H1 (cell line): ENCODE measurements around the gene TNS1.

Experiments used
- EP300 ChIP-seq, 2 experiments: IDR thresholded peaks; 1 replicate in 1 of 2; 2 replicates in 1 of 2; pipeline ENCODE4 v1.6.1; 2011 to 2012; ENCODE audit warnings: low read depth in 2 of 2, low read length in 2 of 2, mild to moderate bottlenecking in 2 of 2, borderline replicate concordance in 1 of 2, inconsistent platforms in 1 of 2, moderate library complexity in 1 of 2
- POLR2AphosphoS5 ChIP-seq: IDR thresholded peaks from 2 replicates; pipeline ENCODE4 v1.6.1; 2011; ENCODE audit warnings: low read depth, low read length
- RAD21 ChIP-seq, 2 experiments: IDR thresholded peaks in 1 of 2; conservative IDR thresholded peaks in 1 of 2; 2 replicates each; pipeline ENCODE4 v1.6.1; 2011; ENCODE audit warnings: low read depth in 2 of 2, low read length in 2 of 2, improper control_type of control experiment in 1 of 2, inconsistent platforms in 1 of 2, mild to moderate bottlenecking in 1 of 2, moderate library complexity in 1 of 2
- SRF ChIP-seq: IDR thresholded peaks from 2 replicates; pipeline ENCODE4 v1.6.1; 2011; ENCODE audit warnings: mild to moderate bottlenecking, low read depth, low read length, moderate library complexity
- SUZ12 ChIP-seq: fragments of 200-600 bp; sonication (generic); IDR thresholded peaks from 2 replicates; pipeline ENCODE4 v1.6.1; 2012; ENCODE audit warnings: mild to moderate bottlenecking, inconsistent platforms, low read length, moderate library complexity, mixed read lengths
- TEAD4 ChIP-seq: IDR thresholded peaks from 2 replicates; pipeline ENCODE4 v1.6.1; 2012; ENCODE audit warnings: low read depth, low read length, inconsistent platforms, mixed read lengths
- TF ChIP-seq, protein P1 (sequence below), 3 experiments: IDR thresholded peaks; 1 replicate in 2 of 3; 2 replicates in 1 of 3; pipeline versions ENCODE4 v1.5.1 to v1.6.1; 2011; ENCODE audit warnings: low read length in 3 of 3, mild to moderate bottlenecking in 3 of 3, inconsistent platforms in 2 of 3, low read depth in 1 of 3, moderate library complexity in 1 of 3; ENCODE audit not compliant: insufficient read depth in 1 of 3; ENCODE audit errors: control extremely low read depth in 1 of 3
- TF ChIP-seq, protein P2 (sequence below): IDR thresholded peaks from 2 replicates; pipeline ENCODE4 v1.6.1; 2012; ENCODE audit warnings: inconsistent platforms

DNA sequence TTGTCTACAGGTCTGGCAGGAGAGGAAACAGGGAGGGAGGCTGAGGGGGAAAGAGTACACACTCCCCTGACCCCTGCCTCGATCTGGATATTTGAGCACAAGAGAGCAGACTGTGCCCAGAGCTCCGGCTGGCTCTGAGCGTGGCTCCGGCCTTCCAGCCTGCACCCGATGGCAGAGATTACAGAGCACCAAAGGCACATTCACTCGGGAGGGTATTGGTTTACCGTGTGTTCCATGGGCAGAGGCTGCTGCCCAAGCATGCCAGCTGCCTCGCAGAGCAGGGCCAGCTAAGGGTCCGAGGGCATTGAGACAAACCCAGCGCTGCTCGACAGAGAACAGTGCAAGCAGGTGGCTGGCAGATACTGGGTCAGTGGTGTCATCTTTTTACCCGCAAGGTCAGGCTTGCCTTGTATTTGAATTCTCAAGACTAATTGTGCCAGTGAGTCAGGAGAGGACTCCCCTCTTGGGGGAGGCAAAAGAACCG is 132.2 kb downstream of the TNS1 start:
- TF ChIP-seq, protein P1, sequence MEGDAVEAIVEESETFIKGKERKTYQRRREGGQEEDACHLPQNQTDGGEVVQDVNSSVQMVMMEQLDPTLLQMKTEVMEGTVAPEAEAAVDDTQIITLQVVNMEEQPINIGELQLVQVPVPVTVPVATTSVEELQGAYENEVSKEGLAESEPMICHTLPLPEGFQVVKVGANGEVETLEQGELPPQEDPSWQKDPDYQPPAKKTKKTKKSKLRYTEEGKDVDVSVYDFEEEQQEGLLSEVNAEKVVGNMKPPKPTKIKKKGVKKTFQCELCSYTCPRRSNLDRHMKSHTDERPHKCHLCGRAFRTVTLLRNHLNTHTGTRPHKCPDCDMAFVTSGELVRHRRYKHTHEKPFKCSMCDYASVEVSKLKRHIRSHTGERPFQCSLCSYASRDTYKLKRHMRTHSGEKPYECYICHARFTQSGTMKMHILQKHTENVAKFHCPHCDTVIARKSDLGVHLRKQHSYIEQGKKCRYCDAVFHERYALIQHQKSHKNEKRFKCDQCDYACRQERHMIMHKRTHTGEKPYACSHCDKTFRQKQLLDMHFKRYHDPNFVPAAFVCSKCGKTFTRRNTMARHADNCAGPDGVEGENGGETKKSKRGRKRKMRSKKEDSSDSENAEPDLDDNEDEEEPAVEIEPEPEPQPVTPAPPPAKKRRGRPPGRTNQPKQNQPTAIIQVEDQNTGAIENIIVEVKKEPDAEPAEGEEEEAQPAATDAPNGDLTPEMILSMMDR (IDR thresholded peaks at IDR 0.05; ENCODE audit: control extremely low read depth in 1 of 3, insufficient read depth in 1 of 3, low read depth in 1 of 3, low read length in 3 of 3), result no peak
- TF ChIP-seq RAD21 (IDR thresholded peaks at IDR 0.05 in 1 of 2, conservative IDR thresholded peaks at IDR 0.05 in 1 of 2; ENCODE audit: low read depth in 2 of 2, low read length in 2 of 2), result no peak
- TF ChIP-seq EP300 (IDR thresholded peaks at IDR 0.05; ENCODE audit: borderline replicate concordance in 1 of 2, low read depth in 2 of 2, low read length in 2 of 2), result no peak
- TF ChIP-seq SUZ12, result no peak
- TF ChIP-seq, protein P2, sequence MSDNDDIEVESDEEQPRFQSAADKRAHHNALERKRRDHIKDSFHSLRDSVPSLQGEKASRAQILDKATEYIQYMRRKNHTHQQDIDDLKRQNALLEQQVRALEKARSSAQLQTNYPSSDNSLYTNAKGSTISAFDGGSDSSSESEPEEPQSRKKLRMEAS, result no peak
- TF ChIP-seq TEAD4, result no peak
- no peak for TF ChIP-seq POLR2AphosphoS5
- no peak for TF ChIP-seq SRF
